Mononuclear cell (primary cell): ENCODE measurements around the gene CMIP. TPM values are rescaled to one million over a fixed set of nuclear protein-coding genes. Genes with fewer than 3 reads are reported as not detected.

Experiments
- H3K27me3 ChIP-seq: 2 replicates; pipeline ENCODE4 v1.6.0; 2011; ENCODE audit warnings: low read length, control low read depth; ENCODE audit not compliant: insufficient read depth
- H3K4me1 ChIP-seq: 2 replicates; pipeline ENCODE4 v1.5.1; 2011; ENCODE audit warnings: mild to moderate bottlenecking, low read length, control low read depth; ENCODE audit not compliant: insufficient read depth
- H3K4me3 ChIP-seq: 2 replicates; pipeline ENCODE4 v1.5.1; 2011; ENCODE audit warnings: mild to moderate bottlenecking, low read length, moderate library complexity
- H3K9me3 ChIP-seq: 2 replicates; pipeline ENCODE4 v1.5.1; 2011; ENCODE audit warnings: low read depth, mild to moderate bottlenecking, control low read depth, low read length
- total RNA-seq: library from RNA; depleted of rRNA; stranded (reverse); fragments of >200 nt; gene quantifications from one replicate; pipeline ENCODE4 v1.2.3, GENCODE V29; 2012

Gene CMIP
- total RNA-seq, 1 donor: 29.6 TPM

GRCh38 chr16:81629034-81629802, 184.6 kb downstream of the CMIP start:
- H3K4me1 ChIP-seq: peaks cover 27% of the 10 kb centered on the region
- H3K4me3 ChIP-seq: no peak overlapping the region
- no peaks in the 10 kb centered on the region for H3K27me3 ChIP-seq
- H3K9me3 ChIP-seq: no peaks in the 10 kb centered on the region

- Histone ChIP-seq H3K27me3 (no peaks in the 10 kb centered on the region), H3K9me3 (no peaks in the 10 kb centered on the region), H3K4me3 (no peak overlapping the region)
These were observed 185.5 kb downstream of the CMIP start for GRCh38 chr16:81629896-81630634.

DNA sequence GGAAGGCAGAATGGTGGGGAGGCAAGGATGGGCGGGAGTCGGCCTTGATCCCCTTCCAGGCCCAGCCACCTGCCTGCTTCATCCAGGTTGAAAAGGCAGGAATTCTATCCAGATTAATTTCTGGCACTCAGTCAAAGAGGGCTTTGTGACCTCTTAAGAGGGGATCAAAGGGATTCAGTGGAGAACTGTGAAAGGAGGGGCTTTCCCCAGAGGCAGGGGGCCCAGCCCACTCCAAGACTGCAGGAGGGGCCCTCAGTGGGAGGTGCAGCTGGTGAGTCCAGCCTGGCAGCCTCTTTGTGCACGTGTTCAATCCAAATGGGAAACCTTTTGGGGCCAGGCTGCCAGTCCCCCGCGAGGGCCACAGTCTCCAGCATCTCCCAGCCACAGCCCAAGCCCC, 186.0 kb downstream of the CMIP start:
- Histone ChIP-seq H3K9me3 (no peaks in the 10 kb centered on the region), H3K4me3 (no peak overlapping the region), H3K4me1 (peaks cover 37% of the 10 kb centered on the region), H3K27me3 (no peaks in the 10 kb centered on the region)

More at GRCh38 chr16:81629896-81630634, 185.5 kb downstream of the CMIP start:
- H3K4me1 ChIP-seq: peaks cover 35% of the 10 kb centered on the region

DNA sequence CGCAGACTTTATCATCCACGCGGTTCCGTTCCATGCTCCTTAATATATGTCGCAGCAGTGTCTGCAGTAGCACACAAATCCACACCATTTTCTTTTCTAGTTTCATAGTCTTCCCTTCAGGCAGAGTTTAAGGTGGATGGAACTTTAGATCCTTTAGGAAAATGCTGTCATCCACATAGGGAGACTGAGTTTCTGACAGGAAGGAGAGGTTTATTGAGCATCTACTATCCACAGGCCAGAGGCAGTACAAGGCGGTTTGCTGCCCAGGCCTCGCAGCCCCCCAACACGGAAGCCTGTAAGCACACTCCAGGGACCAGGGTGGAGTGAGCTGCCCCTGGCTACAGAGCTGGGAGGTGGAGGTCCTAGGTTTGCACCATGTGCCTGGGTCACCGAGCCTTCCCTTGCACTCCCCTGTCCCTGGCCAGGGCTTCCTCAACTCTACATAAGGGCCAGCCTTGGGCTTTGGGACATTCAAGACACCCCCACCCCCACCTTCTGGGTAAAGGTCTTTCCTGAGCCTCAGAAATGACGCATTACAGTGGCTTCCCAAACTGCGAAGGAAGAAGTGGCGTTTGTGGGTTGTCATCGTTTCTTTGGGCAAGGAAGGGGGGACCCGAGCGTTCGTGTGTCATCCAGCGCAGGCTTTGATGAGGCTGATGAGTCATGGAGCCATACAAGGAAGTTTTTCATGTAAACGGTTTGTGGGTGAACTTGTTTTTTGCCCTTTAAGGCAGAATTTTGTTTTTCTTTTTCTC, 188.0 kb downstream of the CMIP start:
- Histone ChIP-seq H3K27me3 (no peaks in the 10 kb centered on the region), H3K4me3 (no peak overlapping the region), H3K4me1 (peaks cover 48% of the 10 kb centered on the region), H3K9me3 (no peaks in the 10 kb centered on the region)

GRCh38 chr16:81633147-81633619, 188.6 kb downstream of the CMIP start:
- no peak overlapping the region for H3K4me3 ChIP-seq
- peaks cover 48% of the 10 kb centered on the region for H3K4me1 ChIP-seq
- H3K27me3 ChIP-seq: no peaks in the 10 kb centered on the region

DNA sequence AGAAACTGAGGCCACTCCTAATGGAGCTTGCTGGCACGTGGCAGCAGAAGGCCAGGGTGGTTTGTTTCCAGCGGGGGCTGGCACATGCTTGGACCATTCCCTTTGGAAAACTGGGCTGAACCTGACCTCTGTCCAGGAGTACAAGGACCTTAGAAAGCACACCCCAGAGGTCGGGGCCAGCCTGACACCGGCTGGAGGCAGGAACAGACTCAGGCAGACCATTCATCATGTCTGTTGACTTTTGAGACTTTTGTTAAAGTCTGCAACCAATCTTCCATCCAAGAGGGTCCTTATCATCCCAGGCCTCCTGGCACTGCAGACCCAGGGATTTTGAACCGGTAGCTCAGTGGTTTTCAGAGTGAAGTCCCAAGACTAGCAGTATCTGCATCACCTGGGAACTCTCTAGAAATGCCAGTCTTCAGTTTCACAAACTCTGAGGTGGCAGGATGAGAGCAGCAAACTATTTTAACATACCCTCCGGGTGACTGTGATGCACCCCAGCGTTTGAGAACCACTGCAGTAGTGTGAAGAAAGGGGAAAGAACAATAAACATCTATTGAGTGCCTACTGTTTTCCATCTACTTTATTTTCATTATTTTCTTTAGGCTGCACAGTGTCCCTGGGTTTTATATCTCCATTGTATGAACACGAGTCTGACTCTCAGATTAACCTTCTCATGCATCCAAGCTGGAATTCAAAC, 189.2 kb downstream of the CMIP start:
- peaks cover 48% of the 10 kb centered on the region for H3K4me1 ChIP-seq
- no peak overlapping the region for H3K4me3 ChIP-seq
- no peaks in the 10 kb centered on the region for H3K27me3 ChIP-seq
- no peaks in the 10 kb centered on the region for H3K9me3 ChIP-seq

More at GRCh38 chr16:81633147-81633619, 188.6 kb downstream of the CMIP start:
- H3K9me3 ChIP-seq: no peaks in the 10 kb centered on the region

DNA sequence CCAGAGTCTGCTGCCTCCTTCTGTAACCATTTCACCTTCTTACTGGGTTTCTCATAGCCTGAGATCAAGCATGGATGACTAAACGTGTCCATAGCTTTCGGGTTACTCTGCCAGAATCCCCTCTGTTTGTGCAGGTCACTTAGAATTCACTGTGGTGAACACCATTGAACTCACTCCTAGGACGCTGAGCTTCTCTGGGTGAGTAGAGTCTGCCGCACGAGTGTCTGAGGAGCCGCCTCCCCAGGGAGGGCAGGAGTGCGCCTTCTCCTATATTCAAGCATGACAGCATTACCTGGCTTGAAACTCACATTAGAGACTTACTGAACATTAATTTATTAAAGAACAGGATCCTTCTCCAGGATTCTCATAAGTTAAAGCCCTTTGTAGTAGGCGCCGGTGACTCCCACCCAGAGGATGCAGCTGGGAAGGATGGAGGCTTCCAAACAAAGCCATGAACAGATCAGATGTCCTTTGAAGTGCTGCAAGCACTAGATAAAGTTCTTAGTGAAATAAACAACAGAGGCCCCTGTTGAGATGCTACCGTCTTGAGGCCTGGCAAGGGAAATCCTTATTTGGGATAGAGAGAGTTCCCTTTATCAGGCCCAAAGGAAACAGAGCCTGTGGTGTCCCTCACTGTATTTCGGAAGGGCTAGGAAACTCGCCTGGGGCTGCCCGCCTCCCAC, 189.9 kb downstream of the CMIP start:
- peaks cover 48% of the 10 kb centered on the region for H3K4me1 ChIP-seq
- H3K4me3 ChIP-seq: no peak overlapping the region
- H3K9me3 ChIP-seq: no peaks in the 10 kb centered on the region
- no peaks in the 10 kb centered on the region for H3K27me3 ChIP-seq

DNA sequence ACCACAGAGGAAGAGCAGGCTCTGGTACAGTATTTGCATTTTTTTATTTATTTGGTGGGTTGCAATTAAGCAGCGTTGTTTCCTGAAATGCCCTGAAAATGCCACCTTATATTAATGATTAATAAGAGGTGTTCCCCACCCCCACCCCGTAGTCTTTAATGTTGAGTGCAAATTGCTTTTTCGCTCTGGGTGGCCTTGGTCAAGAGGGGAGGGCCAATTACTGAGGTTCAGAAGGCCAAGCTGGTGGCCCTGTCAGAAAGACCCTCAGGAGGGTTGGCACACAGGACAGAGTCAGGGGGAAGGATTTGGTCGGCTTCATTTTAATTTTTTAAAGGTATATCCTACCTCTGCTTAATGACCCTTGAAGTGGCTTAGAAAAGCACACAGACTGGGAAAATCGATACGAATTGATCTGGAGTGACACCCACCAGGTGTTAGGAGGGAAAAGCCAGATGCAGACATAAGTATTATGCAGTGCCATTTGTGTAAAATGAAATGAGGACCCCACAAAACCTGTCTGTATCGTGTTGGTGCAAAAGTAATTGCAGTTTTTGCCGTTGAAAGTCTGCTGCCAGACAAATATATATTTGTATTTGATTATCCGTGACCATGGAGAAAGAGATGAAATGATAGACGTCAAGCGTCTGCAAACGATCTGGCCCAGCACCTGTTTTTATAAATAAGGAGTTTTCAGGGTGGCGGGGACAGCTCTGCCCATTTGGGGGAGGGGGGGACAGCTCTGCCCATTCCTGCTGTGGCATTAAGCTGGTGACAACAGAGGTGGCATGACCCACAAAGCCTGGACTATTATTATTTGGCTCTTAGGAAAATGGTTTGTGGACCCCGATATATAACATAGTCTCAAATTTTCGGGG, 190.7 kb downstream of the CMIP start:
- H3K27me3 ChIP-seq: no peaks in the 10 kb centered on the region
- H3K4me3 ChIP-seq: no peak overlapping the region
- no peaks in the 10 kb centered on the region for H3K9me3 ChIP-seq
- peaks cover 48% of the 10 kb centered on the region for H3K4me1 ChIP-seq

GRCh38 chr16:81636298-81636993, 191.8 kb downstream of the CMIP start:
- H3K27me3 ChIP-seq: no peaks in the 10 kb centered on the region

GRCh38 chr16:81637336-81638235, 193.0 kb downstream of the CMIP start:
- Histone ChIP-seq H3K4me1 (peaks cover 37% of the 10 kb centered on the region), H3K9me3 (no peaks in the 10 kb centered on the region), H3K4me3 (no peak overlapping the region), H3K27me3 (no peaks in the 10 kb centered on the region)

More at GRCh38 chr16:81636298-81636993, 191.8 kb downstream of the CMIP start:
- Histone ChIP-seq H3K9me3 (no peaks in the 10 kb centered on the region), H3K4me3 (no peak overlapping the region), H3K4me1 (peaks cover 48% of the 10 kb centered on the region)

- Histone ChIP-seq H3K4me1 (peaks cover 29% of the 10 kb centered on the region), H3K27me3 (no peaks in the 10 kb centered on the region), H3K4me3 (no peak overlapping the region), H3K9me3 (no peaks in the 10 kb centered on the region)
These were observed 193.8 kb downstream of the CMIP start for GRCh38 chr16:81638286-81638945.

DNA sequence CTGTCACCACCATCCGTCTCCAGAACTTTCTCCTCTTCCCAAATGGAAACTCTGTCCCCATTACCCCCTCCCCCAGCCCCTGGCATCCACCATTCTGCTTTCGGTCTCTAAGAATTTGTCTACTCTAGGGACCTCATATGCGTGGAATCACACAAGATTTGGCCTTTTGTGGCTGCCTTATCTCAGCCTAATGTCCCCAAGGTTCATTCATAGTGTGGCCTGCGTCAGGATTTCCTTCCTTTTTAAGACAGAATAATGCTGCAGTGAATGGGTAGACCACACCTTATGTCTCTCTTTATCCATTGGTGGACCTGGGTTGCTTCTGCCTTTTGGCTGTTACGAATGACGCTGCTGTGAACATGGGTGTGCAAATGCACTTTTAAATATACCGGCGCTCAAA, 194.7 kb downstream of the CMIP start:
- no peaks in the 10 kb centered on the region for H3K9me3 ChIP-seq
- H3K27me3 ChIP-seq: no peaks in the 10 kb centered on the region
- no peak overlapping the region for H3K4me3 ChIP-seq
- H3K4me1 ChIP-seq: peaks cover 20% of the 10 kb centered on the region
